ENCODE measurements around the gene SCGB1C1. TPM values are rescaled to one million over a fixed set of nuclear protein-coding genes. Genes with fewer than 3 reads are reported as not detected.
"Not testable (repeated sequence)": the region's sequence is repeated elsewhere in the genome, so short reads cannot be mapped to it uniquely, and the experiment has no call there.

The SCGB1C1 gene
- total RNA-seq, 1 experiment from 2014 or later, result not detected

DNA sequence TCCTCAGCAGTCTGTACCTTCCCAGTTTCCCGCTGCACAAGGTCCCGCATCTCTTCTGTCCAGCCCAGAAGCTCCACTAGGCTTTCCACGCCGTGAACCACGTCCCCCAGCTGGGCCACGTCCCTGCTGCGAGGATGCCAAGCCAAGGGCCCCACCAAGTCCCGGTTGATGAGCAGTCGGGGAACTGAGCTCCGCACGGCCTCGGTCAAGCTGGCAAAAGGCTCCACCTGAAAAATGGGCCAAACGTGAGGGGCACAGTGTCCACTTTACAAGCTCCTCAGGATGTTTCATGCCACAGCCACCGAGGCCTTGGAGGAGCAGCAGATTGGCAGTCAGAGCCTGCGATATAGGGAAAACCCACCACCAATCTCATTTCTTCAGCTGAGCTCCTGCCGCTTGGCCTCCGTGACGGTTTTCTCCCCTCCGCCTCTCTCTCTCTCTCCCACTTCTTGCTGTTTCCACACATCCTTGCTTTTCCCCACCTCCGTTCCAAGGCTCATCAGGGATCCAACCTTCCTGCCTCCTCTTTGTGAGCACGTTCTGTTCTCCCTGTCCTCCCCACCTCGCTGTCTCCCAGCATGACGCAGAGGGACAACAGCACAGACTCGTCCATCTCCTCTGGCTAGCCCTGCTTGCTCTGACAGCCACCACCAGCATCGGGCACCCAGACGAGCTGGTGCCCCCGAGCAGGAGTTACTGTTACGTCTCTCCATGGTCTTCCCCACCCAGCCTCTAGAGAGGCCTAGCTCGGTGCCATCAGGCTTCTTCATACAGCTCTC is 26.1 kb downstream of the SCGB1C1 start:
- no peak for DNase-seq (ENCODE audit: low read depth)

DNA sequence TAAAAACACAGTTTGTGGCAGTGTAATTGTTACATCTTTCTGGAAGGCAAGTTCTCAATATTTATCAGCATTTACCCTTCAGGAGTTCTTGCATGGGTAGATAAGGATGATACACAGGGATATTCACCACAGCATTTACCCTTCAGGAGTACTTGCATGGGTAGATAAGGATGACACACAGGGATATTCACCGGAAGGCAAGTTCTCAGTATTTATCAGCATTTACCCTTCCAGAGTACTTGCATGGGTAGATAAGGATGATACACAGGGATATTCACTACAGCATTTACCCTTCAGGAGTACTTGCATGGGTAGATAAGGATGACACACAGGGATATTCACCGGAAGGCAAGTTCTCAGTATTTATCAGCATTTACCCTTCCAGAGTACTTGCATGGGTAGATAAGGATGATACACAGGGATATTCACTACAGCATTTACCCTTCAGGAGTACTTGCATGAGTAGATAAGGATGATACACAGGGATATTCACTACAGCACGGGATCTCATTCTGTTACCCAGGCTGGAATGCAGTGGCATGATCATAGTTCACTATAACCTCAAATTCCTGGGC is 27.9 kb downstream of the SCGB1C1 start:
- not testable (repeated sequence) for DNase-seq (ENCODE audit: low read depth)

DNA sequence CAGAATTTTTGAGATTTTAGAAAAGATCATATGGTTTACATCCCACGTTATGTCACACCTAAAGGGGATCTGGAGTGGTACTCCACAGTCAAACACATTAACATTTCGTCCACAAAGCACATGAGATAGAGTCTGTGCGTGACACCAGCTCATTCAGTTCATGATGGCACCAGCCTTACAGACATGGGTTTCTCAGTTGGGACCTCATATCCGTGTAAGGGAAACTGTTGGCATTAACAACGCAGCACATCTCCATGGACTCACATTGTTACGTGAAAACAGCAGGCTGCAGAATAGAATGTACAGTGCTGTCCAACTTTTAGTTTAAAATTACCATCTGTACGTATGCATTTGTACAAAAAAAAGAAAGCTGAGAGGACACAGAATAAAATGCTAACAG is 28.7 kb downstream of the SCGB1C1 start:
- no peak for DNase-seq (ENCODE audit: low read depth)

DNA sequence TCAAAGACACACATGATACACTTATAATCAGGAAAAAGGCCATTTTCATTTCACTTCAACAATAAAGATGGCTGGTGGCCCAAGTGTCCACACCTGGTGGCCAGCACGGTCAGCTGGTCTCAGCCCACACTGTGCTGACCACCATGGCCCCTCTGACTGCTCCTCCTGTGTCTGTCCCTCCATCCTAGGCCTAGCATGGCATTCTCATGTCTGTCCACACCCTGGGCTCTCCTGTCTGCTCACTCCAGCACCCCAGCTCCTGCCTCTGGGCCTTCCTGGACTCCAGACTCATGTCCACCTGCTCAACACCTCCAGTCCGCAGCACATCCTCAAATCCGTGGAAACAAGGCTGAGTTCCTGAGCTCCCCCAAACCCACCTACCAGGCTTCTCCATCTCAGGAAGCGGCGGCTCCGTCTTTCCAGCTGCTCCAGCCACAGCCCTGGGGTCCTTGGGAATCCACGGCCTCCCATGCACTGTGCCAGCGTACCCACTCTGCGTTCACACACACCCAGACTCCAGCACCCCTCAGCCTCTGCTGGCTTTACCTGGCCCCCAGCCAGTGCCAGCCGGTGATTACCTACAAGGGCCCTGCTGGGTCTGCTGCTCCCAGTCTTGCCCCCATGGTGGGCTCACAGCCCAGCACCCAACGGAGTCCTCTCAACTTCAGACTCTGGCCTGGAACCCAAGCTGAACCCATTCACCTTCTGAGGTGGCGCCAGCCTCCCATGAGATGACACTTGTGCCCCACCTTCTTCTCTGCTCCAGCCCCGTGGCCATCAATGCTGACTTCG is 29.3 kb downstream of the SCGB1C1 start:
- DNase-seq (ENCODE audit: low read depth), result no peak

DNA sequence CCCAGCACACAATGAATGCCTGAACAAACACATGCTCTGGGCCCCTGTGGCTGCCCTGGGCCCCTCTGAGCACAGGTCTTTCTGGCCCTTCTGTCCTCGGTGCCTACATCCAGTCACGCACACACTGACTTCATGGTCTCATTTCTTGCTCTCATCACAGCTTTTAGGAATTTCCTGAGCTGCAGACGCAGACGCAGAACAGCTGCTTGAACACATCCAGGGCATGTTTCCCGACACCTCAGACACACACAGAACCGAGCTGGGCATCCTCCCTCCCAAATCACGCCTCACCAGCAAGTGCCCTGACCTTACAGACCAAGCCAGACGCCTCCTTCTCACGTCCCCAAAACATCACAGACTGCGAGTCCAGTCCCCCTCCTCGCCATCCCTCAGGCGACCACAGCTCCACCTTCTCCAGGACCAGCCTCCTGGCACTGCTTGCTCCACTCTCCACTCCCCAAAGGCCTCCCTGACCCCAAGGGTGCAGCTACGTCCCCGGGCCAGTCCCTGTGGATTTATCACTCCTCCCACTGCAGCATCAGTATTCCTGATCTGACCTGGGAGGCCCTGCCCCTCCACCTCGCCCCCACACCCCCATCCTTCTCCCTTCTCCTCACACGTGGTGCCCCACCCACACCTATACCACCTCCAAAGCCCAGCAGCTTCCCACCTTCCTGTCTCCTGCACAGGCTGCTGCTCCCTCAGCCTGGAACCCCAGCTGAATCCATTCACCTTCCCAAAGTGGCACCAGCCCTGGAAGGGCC is 30.3 kb downstream of the SCGB1C1 start:
- DNase-seq (ENCODE audit: low read depth), result no peak

DNA sequence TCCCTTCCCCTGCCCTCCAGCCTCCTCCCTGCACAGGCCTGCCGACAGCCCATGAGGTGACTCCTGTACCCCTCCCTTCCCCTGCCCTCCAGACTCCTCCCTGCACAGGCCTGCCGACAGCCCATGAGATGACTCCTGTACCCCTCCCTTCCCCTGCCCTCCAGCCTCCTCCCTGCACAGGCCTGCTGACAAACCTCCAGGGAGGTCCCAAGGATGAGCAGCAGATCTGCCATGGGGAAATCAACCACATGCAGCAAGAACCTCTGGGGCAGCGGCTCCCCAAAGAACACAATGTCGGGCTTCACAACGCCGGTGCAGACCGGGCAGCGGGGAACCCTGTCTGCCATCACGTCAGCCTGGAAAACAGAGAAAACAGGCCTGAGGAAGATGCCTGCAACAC is 31.0 kb downstream of the SCGB1C1 start:
- no peak for DNase-seq (ENCODE audit: low read depth)

GRCh38 chr11:224424-224823 is 31.5 kb downstream of the SCGB1C1 start:
- DNase-seq (ENCODE audit: low read depth), result no peak

- peak; percentile 73 for DNase-seq (ENCODE audit: low read depth)
These were observed 33.0 kb downstream of the SCGB1C1 start for GRCh38 chr11:225734-226453.

- no peak for DNase-seq (ENCODE audit: low read depth)
These were observed 35.0 kb downstream of the SCGB1C1 start for GRCh38 chr11:227824-228379.

- DNase-seq (ENCODE audit: low read depth), result no peak
These were observed 37.6 kb downstream of the SCGB1C1 start for GRCh38 chr11:230431-230830.

DNA sequence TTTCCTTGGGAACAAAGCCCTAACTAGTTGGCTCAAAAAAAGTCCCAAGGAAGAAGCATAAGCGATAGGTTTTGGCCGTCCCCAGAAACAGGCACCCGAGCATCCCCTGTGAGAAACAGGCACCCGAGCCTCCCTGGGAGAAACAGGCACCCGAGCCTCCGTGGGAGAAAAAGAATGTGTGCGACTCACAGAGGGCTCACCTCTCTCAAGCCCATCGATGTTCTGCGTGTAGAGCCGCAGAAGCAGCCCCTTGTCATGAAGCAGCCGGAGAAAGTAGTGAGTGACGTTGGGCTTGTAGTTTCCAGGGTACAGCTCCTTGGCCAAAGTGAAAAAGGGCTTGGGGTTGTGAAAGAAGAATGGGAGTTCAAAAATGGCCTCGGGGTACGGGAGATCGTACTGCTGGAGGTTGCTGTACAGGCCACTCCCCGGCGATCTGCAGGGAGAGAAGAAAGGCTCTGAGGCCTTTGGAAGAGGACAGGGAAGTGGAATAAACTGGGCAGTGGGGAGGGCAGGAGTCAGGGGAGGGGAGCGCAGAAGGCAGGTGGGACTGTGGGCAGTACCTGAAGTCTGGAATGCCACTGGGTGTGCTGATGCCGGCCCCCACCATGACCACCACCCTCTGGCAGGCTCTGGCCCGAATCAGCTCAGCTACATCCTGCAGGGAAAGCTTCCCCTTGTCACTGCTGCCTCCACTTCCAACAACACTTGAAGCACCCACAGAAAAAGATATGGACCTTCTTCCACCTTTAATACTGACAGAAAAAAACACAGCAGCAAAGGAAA is 40.1 kb downstream of the SCGB1C1 start:
- DNase-seq (ENCODE audit: low read depth), result no peak

DNA sequence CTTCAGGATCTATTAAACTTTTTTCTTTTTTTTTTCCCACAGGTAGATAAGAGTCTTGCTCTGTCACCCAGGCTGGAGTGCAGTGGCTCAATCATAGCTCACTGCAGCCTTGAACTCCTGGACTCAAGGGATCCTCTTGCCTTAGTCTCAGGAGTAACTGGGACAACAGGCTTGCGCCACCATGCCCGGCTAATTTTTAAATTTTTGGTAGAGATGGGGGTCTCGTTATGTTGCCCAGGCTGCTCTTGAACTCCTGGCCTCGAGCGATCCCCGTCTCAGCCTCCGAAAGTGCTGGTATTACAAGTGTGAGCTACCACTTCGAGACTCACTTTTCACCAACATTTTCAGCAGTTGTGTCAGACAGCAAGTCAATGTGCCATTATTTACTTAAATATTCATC is 42.3 kb downstream of the SCGB1C1 start:
- no peak for DNase-seq (ENCODE audit: low read depth)

DNA sequence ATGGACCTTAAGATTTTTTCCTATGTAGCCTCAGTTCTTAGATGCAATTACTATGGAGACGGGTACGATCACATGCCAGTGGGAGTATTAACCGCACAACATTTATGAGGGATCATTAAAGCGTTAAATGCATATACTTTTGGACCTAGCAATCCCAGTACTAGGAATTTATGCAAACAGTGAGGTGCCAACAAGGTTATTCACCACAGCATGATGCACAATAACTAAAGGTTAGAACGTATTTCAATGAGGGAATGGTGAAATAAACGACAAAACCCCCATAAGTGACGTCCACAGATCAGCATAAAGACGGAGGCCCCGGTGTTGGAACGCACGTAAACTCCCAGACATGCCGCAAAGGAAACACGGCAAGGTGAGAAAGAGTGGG is 42.7 kb downstream of the SCGB1C1 start:
- DNase-seq (ENCODE audit: low read depth), result no peak

GRCh38 chr11:235997-236773 is 43.3 kb downstream of the SCGB1C1 start, which contains the start of gene SIRT3:
Gene SIRT3 (minus strand): TSS chr11:236342. CDS start chr11:236328, 14 bp downstream.
- DNase-seq (ENCODE audit: low read depth), result peak; percentile 72

GRCh38 chr11:236774-237767 is 44.2 kb downstream of the SCGB1C1 start, which contains the start of gene PSMD13:
Gene PSMD13 (plus strand): TSS chr11:236976. CDS start chr11:237050, 74 bp downstream.
- DNase-seq (ENCODE audit: low read depth), result peak; percentile 77

DNA sequence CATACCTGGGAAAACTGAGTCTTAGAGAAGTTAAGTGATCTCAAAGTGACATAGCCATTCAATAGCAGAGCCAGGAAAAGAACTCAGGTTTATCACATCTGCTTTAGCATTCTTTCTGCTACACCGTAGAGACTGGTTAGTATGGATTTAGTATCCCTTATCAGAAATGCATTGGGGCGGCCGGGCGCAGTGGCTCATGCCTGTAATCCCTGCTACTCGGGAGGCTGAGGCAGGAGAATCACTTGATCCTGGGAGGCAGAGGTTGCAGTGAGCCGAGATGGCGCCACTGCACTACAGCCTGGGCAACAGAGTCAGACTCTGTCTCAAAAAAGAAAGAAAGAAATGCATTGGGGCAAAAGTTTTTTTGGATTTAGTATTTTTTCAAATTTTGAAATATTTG is 45.5 kb downstream of the SCGB1C1 start:
- not testable (repeated sequence) for DNase-seq (ENCODE audit: low read depth)

GRCh38 chr11:240315-240714 is 47.4 kb downstream of the SCGB1C1 start:
- DNase-seq (ENCODE audit: low read depth), result no peak

DNA sequence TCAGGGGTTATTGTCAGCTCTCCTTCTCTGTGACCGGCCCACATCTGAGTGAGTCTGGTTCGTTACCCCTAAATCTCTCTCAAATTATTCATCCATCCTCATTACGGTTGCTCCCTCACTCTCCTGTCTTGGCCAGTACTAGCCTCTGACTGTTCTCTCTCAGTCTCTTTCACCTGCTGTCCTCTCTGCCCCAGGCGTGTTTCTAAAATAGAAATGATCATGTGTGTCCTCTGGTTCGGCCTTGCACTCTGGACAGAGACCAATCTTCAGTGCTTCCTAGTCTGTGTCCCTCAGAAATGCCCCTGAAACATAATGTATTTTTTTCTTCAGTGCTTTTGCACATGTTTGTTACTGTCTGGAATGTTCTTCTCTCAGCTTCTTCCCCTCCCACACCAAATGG is 48.8 kb downstream of the SCGB1C1 start:
- DNase-seq (ENCODE audit: low read depth), result no peak

All from LHCN-M2 (cell line).